Stromal cell of bone marrow (primary cell): ENCODE data around the gene URI1.

Experiments
- DNase-seq: peaks from one replicate; pipeline ENCODE4 v3.0.0-alpha.2; 2012; ENCODE audit warnings: low read depth

The URI1 gene

GRCh38 chr19:29971648-29972047 lies 29.6 kb downstream of the URI1 start:
- no peak for DNase-seq

- no peak for DNase-seq
These were observed 32.7 kb downstream of the URI1 start for GRCh38 chr19:29974701-29975100.

GRCh38 chr19:29976151-29976943 lies 34.3 kb downstream of the URI1 start:
- no peak for DNase-seq

GRCh38 chr19:29978080-29978479 lies 36.0 kb downstream of the URI1 start:
- DNase-seq = no peak

GRCh38 chr19:29983568-29983967 lies 41.5 kb downstream of the URI1 start:
- no peak for DNase-seq

- DNase-seq = no peak
These were observed 43.2 kb downstream of the URI1 start for GRCh38 chr19:29985196-29985595.

- no peak for DNase-seq
These were observed 46.3 kb downstream of the URI1 start for GRCh38 chr19:29988351-29988750.

- DNase-seq = no peak
These were observed 50.3 kb downstream of the URI1 start for GRCh38 chr19:29992233-29992867.

- no peak for DNase-seq
These were observed 57.5 kb downstream of the URI1 start for GRCh38 chr19:29999490-29999889.

GRCh38 chr19:30000862-30001261 lies 58.8 kb downstream of the URI1 start:
- no peak for DNase-seq

- DNase-seq = no peak
These were observed 59.3 kb downstream of the URI1 start for GRCh38 chr19:30001301-30001700.

- DNase-seq = no peak
These were observed 59.8 kb downstream of the URI1 start for GRCh38 chr19:30001791-30002190.

- DNase-seq = no peak
These were observed 61.8 kb downstream of the URI1 start for GRCh38 chr19:30003866-30004265.

GRCh38 chr19:30004403-30004802 lies 62.4 kb downstream of the URI1 start:
- no peak for DNase-seq

- no peak for DNase-seq
These were observed 64.2 kb downstream of the URI1 start for GRCh38 chr19:30006207-30006606.

GRCh38 chr19:30008169-30008568 lies 66.1 kb downstream of the URI1 start:
- DNase-seq = no peak

GRCh38 chr19:30009013-30009412 lies 67.0 kb downstream of the URI1 start:
- no peak for DNase-seq

GRCh38 chr19:30011051-30011578 lies 69.1 kb downstream of the URI1 start:
- no peak for DNase-seq

- no peak for DNase-seq
These were observed 72.7 kb downstream of the URI1 start for GRCh38 chr19:30014770-30015169.

GRCh38 chr19:30017172-30017571 lies 75.1 kb downstream of the URI1 start:
- no peak for DNase-seq

GRCh38 chr19:30020189-30020588 lies 78.2 kb downstream of the URI1 start:
- no peak for DNase-seq

- DNase-seq = no peak
These were observed 80.6 kb downstream of the URI1 start for GRCh38 chr19:30022659-30023058.

- no peak for DNase-seq
These were observed 81.3 kb downstream of the URI1 start for GRCh38 chr19:30023330-30023729.

GRCh38 chr19:30024091-30024490 lies 82.1 kb downstream of the URI1 start:
- DNase-seq = no peak
